WTC11 (cell line): ENCODE data around the gene NBPF1.
"Not testable (repeated sequence)": the region's sequence is repeated elsewhere in the genome, so short reads cannot be mapped to it uniquely, and the experiment has no call there.

Experiments used
- FOXP1 ChIP-seq: sonication (generic); formaldehyde crosslinking; IDR thresholded peaks from 2 replicates; pipeline ENCODE4 v1.8.0; 2022; ENCODE audit warnings: missing genetic modification reagents, mild to moderate bottlenecking, moderate library complexity, borderline replicate concordance
- HMGXB4 ChIP-seq: sonication (generic); formaldehyde crosslinking; IDR thresholded peaks from 2 replicates; pipeline ENCODE4 v1.8.1; 2023; ENCODE audit warnings: mild to moderate bottlenecking, moderate library complexity, missing genetic modification reagents
- MAX ChIP-seq: sonication (generic); formaldehyde crosslinking; IDR thresholded peaks from 2 replicates; pipeline ENCODE4 v1.8.0; 2022; ENCODE audit warnings: mild to moderate bottlenecking, missing genetic modification reagents
- TCF7 ChIP-seq: sonication (generic); formaldehyde crosslinking; IDR thresholded peaks from 2 replicates; pipeline ENCODE4 v1.8.0; 2022; ENCODE audit warnings: mild to moderate bottlenecking, low read depth, missing genetic modification reagents, moderate library complexity
- USF2 ChIP-seq: sonication (generic); formaldehyde crosslinking; IDR thresholded peaks from 2 replicates; pipeline ENCODE4 v1.8.1; 2023; ENCODE audit warnings: mild to moderate bottlenecking, missing genetic modification reagents, moderate library complexity
- ZNF121 ChIP-seq: sonication (generic); formaldehyde crosslinking; IDR thresholded peaks from 2 replicates; pipeline ENCODE4 v1.8.0; 2023; ENCODE audit warnings: missing genetic modification reagents
- ZNF263 ChIP-seq: sonication (generic); formaldehyde crosslinking; IDR thresholded peaks from 2 replicates; pipeline ENCODE4 v1.8.1; 2022; ENCODE audit warnings: low read depth, mild to moderate bottlenecking, moderate library complexity, missing genetic modification reagents
- ZNF317 ChIP-seq: sonication (generic); formaldehyde crosslinking; IDR thresholded peaks from 2 replicates; pipeline ENCODE4 v1.8.1; 2023; ENCODE audit warnings: low read depth, mild to moderate bottlenecking, moderate library complexity, missing genetic modification reagents, borderline replicate concordance
- TF ChIP-seq, protein P1 (sequence below): fragments of 200-600 bp; IDR thresholded peaks from 2 replicates; pipeline ENCODE4 v1.8.0; 2022; ENCODE audit warnings: antibody characterized with exemption
- TF ChIP-seq, protein P2 (sequence below): sonication (generic); formaldehyde crosslinking; IDR thresholded peaks from 2 replicates; pipeline ENCODE4 v1.8.1; 2022; ENCODE audit warnings: low read depth, mild to moderate bottlenecking, moderate library complexity, missing genetic modification reagents, borderline replicate concordance

DNA sequence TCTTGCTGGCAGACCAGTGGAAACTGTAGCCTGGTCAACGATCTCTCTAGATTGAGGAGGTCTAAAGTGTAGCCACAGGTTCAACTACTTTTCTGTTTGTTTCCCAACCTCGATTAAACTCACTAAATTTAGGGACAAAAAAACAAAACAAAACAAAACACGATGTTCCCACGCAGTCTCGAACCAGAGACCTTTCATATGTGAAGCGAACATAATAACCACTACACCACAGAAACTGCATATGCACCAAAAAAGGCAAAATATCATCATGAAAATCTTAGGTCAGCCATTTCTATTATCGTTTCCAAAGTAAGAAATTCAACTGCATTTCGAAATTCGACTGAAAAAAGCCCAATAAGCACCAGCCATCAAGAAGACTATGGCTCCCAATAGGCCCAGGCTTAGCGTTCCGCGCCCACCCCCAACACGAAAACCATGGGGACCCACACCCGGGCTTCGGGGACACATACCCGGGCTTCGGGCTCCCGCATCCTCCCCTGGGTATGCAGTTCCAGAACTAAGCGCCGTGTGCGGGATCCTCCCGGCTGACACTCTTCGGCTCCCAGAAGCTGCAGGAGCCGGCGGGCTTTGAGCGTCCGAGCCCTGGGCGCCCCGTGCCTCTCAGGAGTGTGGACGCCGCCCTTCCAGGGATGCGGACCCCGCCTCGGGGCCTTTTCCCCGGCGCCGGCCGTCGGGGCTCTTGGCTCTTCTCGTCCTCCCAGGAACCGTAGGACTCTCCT, 65.7 kb downstream of the NBPF1 start:
- TF ChIP-seq, protein P1, sequence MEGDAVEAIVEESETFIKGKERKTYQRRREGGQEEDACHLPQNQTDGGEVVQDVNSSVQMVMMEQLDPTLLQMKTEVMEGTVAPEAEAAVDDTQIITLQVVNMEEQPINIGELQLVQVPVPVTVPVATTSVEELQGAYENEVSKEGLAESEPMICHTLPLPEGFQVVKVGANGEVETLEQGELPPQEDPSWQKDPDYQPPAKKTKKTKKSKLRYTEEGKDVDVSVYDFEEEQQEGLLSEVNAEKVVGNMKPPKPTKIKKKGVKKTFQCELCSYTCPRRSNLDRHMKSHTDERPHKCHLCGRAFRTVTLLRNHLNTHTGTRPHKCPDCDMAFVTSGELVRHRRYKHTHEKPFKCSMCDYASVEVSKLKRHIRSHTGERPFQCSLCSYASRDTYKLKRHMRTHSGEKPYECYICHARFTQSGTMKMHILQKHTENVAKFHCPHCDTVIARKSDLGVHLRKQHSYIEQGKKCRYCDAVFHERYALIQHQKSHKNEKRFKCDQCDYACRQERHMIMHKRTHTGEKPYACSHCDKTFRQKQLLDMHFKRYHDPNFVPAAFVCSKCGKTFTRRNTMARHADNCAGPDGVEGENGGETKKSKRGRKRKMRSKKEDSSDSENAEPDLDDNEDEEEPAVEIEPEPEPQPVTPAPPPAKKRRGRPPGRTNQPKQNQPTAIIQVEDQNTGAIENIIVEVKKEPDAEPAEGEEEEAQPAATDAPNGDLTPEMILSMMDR: not testable (repeated sequence)
- not testable (repeated sequence) for TF ChIP-seq MAX (CRISPR knock-in tag); HMGXB4 (CRISPR knock-in tag); TCF7 (CRISPR knock-in tag); USF2 (CRISPR knock-in tag); ZNF317; ZNF121; FOXP1 (CRISPR knock-in tag); ZNF263 (CRISPR knock-in tag)
- TF ChIP-seq, protein P2, sequence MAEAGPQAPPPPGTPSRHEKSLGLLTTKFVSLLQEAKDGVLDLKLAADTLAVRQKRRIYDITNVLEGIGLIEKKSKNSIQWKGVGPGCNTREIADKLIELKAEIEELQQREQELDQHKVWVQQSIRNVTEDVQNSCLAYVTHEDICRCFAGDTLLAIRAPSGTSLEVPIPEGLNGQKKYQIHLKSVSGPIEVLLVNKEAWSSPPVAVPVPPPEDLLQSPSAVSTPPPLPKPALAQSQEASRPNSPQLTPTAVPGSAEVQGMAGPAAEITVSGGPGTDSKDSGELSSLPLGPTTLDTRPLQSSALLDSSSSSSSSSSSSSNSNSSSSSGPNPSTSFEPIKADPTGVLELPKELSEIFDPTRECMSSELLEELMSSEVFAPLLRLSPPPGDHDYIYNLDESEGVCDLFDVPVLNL (CRISPR knock-in tag): not testable (repeated sequence)
